ENCODE measurements around the gene PLCH1.
A peak's percentile ranks its signal among the peaks of the same experiment; 100 is the strongest.

The PLCH1 gene

DNA sequence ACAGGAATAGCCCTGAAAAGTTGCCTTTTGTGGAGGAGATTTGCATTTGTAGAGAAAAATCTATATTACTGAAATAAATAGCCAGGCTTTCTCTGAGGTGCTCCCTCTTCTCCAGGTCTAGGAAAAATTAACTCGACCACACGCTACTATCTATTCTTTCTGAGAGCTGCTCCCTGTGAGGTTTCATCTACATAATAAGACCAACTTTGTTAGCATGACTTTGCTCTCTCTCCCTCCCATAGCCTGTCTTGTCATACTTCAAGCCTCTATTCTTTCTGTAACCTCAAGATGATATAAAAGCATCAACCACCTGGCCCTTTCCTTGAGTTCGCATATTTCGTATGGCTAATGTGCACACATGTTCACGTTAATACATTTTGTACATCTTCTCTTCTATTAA lies 375.6 kb downstream of the PLCH1 start:
- no peak for DNase-seq

DNA sequence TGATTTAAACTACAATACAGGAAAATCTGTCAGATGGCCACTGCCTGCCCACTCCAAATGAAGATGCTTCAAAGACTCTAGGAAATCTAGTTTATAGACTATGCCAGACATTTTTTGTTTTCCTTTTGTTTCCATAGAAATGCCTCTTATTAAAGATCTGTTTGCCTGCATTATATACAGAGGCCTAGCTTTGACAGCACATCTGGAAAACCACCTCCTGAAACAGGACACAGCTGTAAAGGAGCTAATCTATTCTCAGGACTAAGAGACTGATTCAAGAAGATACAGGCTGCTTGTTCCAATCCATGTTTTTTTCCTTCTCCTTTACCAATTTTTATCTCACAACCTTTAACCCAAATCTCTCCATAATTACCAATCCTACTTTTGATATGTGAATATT lies 376.1 kb downstream of the PLCH1 start:
- no peak for DNase-seq

DNA sequence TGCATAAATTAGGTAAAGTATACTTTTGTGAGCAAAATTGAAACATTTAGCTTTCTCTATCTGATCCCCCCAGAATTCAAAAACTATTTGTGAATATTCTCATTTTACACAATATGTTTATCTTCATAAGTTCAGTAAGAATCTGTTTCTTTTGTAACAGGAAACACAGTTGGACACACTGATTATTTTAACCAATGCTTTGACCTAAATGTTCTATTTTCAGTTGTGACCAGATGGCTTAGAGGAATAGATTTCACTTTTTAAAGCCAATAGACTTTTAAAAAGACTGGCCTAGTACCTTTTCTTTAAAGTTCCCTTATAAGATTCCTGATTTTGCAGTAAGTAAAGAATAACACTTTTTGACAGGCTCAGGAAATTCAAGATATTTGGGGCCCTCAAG lies 377.4 kb downstream of the PLCH1 start:
- DNase-seq = no peak

DNA sequence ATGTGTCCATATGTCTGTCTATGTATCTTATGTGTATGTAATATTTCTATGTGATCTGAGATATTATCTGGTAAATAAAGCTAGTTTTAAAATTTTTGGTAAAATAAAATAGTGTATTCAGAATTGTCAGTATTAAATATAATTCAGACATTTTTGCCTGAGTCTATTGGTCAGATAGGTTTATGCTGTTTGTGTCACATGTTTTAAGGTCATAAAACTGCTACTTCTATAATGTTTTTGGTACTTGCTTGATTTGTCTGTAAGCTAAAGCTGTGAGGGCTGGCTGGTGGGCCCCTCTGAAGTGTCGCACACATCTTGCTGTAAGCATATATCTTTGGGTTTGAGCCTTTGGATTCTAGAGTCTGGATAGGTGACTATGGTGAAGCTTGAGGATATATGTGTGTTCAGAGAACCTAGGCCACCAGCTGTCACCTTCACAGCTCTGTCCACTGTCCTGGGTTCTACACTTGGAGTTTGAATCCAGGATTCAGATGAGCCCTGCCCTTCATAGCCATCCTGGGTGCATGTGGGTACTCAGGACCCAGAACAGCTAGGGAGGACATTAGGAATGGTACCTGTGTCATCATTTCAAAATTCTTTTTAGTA lies 379.6 kb downstream of the PLCH1 start:
- no peak for DNase-seq

DNA sequence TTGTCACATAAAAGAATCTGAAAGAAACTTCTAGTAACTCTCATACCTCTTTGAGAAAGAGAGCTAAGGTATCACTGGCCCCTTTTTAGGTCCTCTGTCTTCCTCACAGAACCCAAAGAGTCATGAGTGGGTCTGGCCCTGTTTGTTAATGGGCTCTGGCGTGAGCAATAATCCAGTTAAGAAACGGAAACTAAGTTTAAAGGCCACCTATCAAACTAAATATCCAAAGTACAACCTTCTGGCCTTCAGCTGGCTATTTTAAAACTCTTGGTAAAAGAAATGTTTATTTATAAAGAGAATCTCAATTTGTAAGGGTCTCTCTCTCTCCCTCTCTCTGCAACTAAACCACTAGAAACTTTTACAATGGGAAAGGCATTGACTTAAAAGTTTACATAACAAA lies 380.4 kb downstream of the PLCH1 start:
- DNase-seq = no peak

- no peak for DNase-seq
Observed at GRCh38 chr3:155363690-155364070, 381.2 kb downstream of the PLCH1 start.

- no peak for DNase-seq
Observed at GRCh38 chr3:155362808-155363689, 381.8 kb downstream of the PLCH1 start.

- no peak for DNase-seq
Observed at GRCh38 chr3:155360281-155360680, 384.6 kb downstream of the PLCH1 start.

DNA sequence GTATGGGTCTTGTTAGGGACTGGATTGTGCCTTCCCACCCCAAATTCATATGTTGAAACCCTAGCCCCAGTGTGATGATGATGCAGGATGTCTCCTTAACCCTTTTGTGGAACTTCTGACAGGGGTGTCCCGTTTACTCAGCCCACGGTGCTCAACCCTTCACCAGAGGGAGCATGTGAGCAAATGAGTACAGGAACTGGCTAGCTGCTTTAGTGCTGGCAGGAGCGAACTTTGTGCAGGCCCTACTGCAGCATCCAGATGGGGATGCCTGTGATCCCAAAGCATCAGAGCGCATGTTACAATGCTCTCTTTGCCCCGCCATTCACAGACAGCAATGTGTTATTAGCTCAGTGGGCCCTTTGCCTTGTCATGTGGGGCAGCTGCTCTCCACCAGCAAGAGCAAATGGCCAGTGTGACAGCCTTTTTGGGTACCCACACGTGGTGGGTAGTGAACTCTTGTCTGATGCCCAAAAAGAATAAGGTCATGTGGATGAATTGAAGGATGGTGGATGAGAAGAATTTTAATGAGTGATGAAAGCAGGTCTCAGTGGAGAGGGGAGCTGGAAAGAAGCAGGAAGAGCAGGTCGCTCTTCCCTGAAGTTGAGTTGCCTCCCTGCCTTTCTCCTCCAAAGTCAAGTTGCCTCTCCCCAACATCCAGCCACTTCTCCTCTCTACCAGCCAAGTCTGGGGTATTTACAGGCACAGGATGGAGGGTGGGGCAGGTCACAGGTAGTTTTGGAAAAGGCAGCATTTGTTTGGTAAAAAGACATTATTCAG lies 388.1 kb downstream of the PLCH1 start:
- no peak for DNase-seq

GRCh38 chr3:155354658-155355057 lies 390.2 kb downstream of the PLCH1 start:
- no peak for DNase-seq

GRCh38 chr3:155352900-155353490 lies 391.9 kb downstream of the PLCH1 start:
- peak; percentile 0 for DNase-seq

GRCh38 chr3:155350571-155350970 lies 394.3 kb downstream of the PLCH1 start:
- DNase-seq = no peak

GRCh38 chr3:155347901-155348300 lies 397.0 kb downstream of the PLCH1 start:
- DNase-seq = no peak

- no peak for DNase-seq
Observed at GRCh38 chr3:155342344-155342743, 402.5 kb downstream of the PLCH1 start.

DNA sequence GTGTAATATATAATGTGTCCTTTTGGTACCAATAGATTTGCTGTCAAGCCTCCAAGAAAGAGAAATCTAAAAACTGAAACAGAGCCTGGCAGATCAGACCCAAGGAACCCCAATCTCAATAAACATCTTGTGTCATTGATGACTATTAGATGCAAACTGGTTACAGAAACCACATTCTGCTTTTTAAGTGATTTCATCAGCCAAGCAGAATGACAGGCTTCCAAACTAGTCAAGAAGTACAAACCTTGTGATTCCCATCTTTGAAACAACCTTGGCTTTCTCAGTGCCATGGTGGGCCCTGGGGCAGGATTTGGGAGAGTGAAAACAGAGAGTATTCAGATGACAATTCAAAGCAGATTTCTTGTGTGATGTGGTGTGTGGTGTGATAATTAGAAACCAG lies 405.8 kb downstream of the PLCH1 start:
- no peak for DNase-seq

- no peak for DNase-seq
Observed at GRCh38 chr3:155335724-155336354, 409.0 kb downstream of the PLCH1 start.

- DNase-seq = no peak
Observed at GRCh38 chr3:155334914-155335723, 409.8 kb downstream of the PLCH1 start.

DNA sequence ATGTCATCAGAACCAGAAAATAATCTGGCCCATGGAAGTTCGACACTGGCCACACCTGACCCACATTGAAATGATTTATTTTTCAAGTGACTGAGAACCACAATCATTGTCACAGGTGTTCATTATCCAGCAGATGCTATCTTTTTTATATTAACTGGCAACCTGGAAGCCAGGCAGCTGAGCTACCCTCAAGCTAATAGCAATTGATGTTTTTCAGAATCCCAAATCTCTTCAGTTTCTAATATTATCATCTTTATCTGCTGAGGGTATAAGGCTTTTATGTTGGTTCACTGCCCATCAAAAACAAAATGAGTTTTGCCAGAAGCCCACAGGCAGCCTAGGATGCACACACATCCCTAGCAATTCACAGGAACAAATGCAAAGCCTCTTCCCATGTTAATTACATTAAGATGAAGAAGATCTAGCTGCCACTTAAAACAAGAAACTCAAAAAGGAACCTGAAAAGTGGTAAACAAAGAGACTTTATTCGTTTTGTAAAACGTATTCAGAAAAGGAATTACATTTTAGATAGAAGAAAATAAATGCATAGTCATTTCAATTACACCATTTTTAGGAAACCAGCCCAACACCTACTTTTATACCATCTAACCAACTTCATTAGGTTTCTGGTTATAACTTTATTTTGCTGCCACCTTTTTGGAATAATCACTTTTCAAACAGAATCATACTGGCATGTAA lies 410.5 kb downstream of the PLCH1 start:
- DNase-seq = no peak

DNA sequence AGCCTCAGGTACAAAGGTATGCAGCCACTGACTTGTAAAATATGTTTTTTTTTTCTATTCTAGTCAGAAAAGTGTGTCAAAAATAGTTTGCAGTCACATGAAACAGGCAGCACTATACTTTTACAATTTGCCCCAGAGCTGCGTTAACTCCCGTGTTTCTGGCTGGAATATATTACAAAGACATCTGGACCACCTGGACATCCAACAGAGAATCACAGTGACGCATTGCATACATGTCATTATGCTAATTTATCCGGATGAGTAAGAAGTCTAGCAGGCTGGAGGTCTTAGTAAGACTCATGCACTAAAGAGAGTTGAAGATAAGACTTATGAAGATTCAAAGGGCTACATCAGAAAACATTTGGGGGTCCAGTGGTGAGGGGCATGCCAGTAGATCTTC lies 412.2 kb downstream of the PLCH1 start:
- no peak for DNase-seq

DNA sequence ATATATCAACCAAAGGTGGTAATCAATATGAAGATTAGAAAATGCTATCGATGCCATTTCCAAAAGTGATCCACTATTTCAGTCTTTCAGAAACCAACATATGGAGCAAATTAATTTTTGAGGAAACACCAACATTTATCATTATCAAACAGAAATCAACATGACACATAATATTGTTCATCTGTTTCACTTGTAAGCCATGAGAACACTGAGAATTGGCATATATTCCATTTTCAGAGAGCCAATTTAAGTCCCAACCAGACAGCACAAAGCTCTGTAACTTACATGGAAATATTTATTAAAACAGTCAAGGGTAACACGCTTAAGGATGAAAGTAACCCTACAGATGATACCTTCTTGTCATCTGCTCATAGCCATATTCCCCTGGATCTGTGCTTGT lies 413.8 kb downstream of the PLCH1 start:
- no peak for DNase-seq

GRCh38 chr3:155330370-155330769 lies 414.5 kb downstream of the PLCH1 start:
- DNase-seq = no peak

Data from NCI-H748 treated with DMSO at 0.1 percent for 48 hours (cell line).